ENCODE results near the gene ANTXR2.

The ANTXR2 gene

DNA sequence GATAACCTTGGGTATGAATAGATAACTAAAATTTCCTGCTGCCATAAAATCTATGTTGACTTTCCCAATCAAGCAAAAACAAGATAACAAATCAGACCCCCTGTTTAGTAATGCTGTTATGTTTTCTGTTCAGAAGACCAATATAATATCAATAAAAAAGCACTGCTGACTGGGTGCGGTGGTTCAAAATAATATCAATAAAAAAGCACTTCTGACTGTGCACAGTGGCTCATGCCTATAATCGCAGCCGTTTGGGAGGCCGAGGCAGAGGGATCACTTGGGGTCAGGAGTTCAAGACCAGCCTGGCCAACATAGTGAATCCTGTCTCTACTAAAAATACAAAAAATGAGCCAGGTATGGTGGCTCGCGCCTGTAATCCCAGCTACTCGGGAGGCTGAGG, 36.7 kb downstream of the ANTXR2 start:
- DNase-seq: no peak
- no peak overlapping the region for H3K4me3 Mint-ChIP-seq
- H3K36me3 Mint-ChIP-seq (ENCODE audit: low read depth): peaks cover 20% of the 10 kb centered on the region
- no peaks in the 10 kb centered on the region for H3K27me3 Mint-ChIP-seq
- H3K9me3 Mint-ChIP-seq: no peaks in the 10 kb centered on the region
- no peak overlapping the region for H3K27ac Mint-ChIP-seq
- H3K4me1 Mint-ChIP-seq (ENCODE audit: low read depth): peaks cover 21% of the 10 kb centered on the region

DNA sequence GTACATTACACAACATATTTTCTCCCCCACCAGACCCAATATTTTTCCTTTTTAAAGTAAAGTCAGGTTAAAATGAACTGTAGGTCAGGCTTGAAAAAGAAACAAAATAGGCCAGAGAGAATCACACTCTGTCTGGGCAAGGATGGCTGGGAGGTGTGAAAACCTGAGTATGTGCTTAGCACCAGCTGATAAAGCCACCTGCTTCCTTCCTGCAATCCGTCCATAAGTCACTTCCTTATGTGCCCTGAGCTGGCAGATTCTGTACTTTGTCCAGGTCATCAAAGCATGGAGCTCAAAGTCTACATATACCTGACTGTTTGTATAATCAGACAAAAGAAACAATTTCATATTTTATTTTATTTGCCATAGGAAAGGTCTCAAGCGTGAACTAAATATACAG, 37.7 kb downstream of the ANTXR2 start:
- Mint-ChIP-seq H3K4me1 (ENCODE audit: low read depth) (peaks cover 21% of the 10 kb centered on the region), H3K36me3 (ENCODE audit: low read depth) (peaks cover 26% of the 10 kb centered on the region), H3K9me3 (no peaks in the 10 kb centered on the region), H3K4me3 (no peak overlapping the region), H3K27me3 (no peaks in the 10 kb centered on the region), H3K27ac (no peak overlapping the region)
- DNase-seq: no peak

DNA sequence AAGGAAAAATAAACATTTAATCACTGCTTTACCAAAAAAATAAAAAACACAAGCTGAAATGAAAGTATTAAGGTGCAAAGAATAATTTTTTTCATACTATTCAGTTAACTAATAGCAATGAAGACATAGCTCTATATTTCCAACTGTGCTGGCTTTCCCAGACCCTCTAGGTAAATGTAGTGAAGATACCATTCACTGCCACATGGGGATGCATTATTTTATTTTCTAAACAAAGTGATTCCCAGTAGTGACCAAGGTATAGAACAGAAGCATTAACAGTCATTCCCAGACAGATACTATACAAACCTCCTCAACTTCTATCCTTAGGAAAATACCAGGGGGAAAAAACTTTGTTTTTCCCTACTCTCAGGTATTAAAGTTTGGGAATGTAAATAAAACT, 39.4 kb downstream of the ANTXR2 start:
- no peak overlapping the region for H3K27ac Mint-ChIP-seq
- H3K36me3 Mint-ChIP-seq (ENCODE audit: low read depth): peaks cover 17% of the 10 kb centered on the region
- no peak for DNase-seq
- H3K4me3 Mint-ChIP-seq: no peak overlapping the region
- peaks cover 21% of the 10 kb centered on the region for H3K4me1 Mint-ChIP-seq (ENCODE audit: low read depth)
- no peaks in the 10 kb centered on the region for H3K27me3 Mint-ChIP-seq
- H3K9me3 Mint-ChIP-seq: no peaks in the 10 kb centered on the region

DNA sequence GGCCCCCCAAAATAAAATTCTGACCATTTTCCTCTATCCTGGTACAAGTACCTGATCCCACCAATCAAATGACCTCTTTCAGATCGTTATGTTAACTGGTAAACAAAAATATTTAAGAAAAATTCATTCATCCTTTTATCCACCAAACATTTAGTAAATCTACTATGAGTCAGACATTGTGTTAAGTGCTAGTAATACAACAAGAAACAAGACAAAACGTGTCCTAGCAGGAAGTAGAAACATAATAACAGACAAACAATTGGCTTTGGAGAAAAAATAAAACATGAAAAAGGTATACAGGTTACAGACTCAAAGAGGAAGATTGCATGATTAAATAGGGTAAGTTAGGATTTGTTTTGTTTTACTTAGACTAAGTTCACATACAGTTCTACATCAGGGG, 43.7 kb downstream of the ANTXR2 start:
- H3K9me3 Mint-ChIP-seq: no peaks in the 10 kb centered on the region
- DNase-seq: no peak
- peaks cover 1% of the 10 kb centered on the region for H3K4me1 Mint-ChIP-seq (ENCODE audit: low read depth)
- H3K27ac Mint-ChIP-seq: no peak overlapping the region
- H3K36me3 Mint-ChIP-seq (ENCODE audit: low read depth): peaks cover 23% of the 10 kb centered on the region
- H3K4me3 Mint-ChIP-seq: no peak overlapping the region
- H3K27me3 Mint-ChIP-seq: no peaks in the 10 kb centered on the region

DNA sequence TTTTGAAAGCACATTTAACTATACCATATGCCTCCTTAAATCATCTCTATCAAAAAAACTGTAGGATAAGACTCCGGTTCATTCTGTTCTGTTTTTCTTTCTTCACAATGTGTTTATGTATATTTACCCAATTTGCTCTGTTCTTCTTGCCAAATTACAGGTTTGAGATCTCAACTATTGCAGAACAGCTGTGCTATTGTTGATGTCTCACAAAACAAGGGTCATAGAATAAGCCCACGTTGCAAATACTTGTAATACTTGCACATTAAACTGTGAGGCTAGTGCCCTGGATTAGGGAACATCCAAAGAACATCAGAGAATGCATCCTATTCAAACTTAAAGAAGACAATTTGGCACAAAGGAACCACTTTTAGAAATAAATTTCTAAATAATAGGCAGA, 45.4 kb downstream of the ANTXR2 start:
- Mint-ChIP-seq H3K4me3 (no peak overlapping the region), H3K36me3 (ENCODE audit: low read depth) (peaks cover 25% of the 10 kb centered on the region), H3K4me1 (ENCODE audit: low read depth) (peaks cover 1% of the 10 kb centered on the region), H3K27me3 (no peaks in the 10 kb centered on the region), H3K27ac (no peak overlapping the region), H3K9me3 (no peaks in the 10 kb centered on the region)
- DNase-seq: no peak

DNA sequence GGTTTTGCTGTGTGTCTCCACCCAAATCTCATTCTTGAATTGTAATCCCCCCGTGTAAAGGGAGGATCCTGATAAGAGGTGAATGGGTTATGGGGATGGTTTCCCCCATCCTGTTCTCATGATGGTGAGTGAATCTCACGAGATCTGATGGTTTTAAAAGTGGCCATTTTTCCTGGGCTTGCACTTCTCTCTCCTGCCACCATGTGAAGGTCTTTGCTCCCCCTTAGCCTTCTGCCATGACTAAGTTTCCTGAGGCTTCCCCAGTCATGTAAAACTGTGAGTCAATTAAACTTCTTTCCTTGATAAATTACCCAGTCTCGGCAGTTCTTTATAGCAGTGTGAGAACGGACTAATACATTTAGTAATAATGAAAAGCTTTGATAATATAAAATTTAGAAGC, 46.9 kb downstream of the ANTXR2 start:
- Mint-ChIP-seq H3K4me1 (ENCODE audit: low read depth) (peaks cover 1% of the 10 kb centered on the region), H3K27ac (no peak overlapping the region), H3K36me3 (ENCODE audit: low read depth) (peaks cover 34% of the 10 kb centered on the region), H3K9me3 (no peaks in the 10 kb centered on the region), H3K27me3 (no peaks in the 10 kb centered on the region), H3K4me3 (no peak overlapping the region)
- no peak for DNase-seq

DNA sequence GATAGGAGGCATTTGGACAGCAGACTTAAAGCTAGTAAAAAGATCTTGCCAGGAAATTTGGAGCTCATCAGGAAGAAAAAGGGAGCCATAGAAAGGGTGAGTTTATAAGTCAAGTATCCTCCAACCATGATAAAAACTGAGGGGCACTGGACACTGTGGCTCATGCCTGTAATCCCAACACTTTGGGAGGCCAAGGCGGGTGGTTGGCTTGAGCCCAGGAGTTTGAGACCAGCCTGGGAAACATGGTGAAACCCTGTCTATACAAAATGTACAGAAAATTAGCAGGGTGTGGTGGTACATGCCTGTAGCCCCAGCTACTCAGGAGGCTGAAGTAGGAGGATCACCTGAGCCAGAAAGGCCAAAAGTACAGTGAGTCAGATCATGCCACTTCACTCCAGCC, 48.7 kb downstream of the ANTXR2 start:
- no peaks in the 10 kb centered on the region for H3K9me3 Mint-ChIP-seq
- H3K27ac Mint-ChIP-seq: no peak overlapping the region
- H3K4me3 Mint-ChIP-seq: no peak overlapping the region
- no peaks in the 10 kb centered on the region for H3K27me3 Mint-ChIP-seq
- H3K4me1 Mint-ChIP-seq (ENCODE audit: low read depth): peaks cover 1% of the 10 kb centered on the region
- DNase-seq: no peak
- H3K36me3 Mint-ChIP-seq (ENCODE audit: low read depth): peaks cover 28% of the 10 kb centered on the region

DNA sequence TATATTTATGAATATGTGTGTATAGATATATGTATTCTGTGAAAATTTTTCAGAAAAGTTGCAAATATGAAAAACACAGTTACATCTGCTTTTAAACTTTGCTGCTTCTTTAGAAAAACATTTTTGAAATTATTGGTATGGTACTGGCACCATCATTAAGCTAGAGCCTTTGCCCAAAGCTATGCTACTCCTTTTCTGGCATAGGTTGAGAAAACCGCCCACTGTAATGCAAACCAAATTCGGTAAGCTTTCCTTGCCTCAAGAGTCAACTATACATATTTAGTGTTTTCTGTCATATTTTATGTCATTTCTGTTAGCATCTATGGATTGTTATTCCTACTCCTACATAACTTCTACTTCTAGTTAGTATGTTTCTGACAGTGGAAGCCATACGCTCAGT, 50.7 kb downstream of the ANTXR2 start:
- DNase-seq: no peak
- Mint-ChIP-seq H3K27me3 (no peaks in the 10 kb centered on the region), H3K36me3 (ENCODE audit: low read depth) (peaks cover 28% of the 10 kb centered on the region), H3K9me3 (no peaks in the 10 kb centered on the region), H3K27ac (no peak overlapping the region), H3K4me3 (no peak overlapping the region), H3K4me1 (ENCODE audit: low read depth) (peaks cover 1% of the 10 kb centered on the region)

DNA sequence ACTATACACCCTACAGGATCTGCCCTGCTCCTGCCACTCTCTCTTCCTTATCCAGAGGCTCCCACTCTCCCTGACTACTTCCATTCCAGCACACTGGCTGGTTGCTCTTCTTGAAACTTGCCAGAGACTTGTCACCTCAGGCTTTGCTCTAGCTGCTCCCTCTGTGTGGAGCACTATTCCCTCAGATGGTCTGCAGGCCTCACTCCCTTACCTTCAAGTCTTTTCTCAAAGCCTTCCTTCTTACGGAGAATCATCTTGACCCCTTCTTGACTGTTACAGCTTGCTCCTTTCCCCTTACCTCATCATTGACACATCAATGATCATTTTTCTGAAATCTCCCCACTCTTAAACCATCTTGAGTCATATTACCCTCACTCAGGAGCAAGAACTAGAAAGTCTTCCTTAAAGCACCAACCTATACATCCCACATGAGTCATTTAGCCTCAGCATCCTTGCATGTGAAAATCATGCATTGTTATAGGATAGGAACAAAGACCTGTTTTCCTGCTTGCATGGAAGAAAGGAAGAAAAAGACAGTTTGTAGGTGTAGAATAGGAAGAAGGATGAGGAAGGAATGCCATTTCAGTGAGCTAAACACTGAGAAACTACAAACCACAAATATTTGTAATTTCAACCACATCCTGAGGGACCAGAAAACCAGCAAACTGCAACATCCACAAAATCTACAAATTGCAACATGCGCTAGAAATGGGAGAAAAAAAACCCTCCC, 55.7 kb downstream of the ANTXR2 start:
- H3K4me1 Mint-ChIP-seq (ENCODE audit: low read depth): peaks cover 2% of the 10 kb centered on the region
- no peak for DNase-seq
- no peak overlapping the region for H3K4me3 Mint-ChIP-seq
- no peak overlapping the region for H3K27ac Mint-ChIP-seq
- no peaks in the 10 kb centered on the region for H3K27me3 Mint-ChIP-seq
- H3K36me3 Mint-ChIP-seq (ENCODE audit: low read depth): peaks cover 14% of the 10 kb centered on the region
- H3K9me3 Mint-ChIP-seq: no peaks in the 10 kb centered on the region

DNA sequence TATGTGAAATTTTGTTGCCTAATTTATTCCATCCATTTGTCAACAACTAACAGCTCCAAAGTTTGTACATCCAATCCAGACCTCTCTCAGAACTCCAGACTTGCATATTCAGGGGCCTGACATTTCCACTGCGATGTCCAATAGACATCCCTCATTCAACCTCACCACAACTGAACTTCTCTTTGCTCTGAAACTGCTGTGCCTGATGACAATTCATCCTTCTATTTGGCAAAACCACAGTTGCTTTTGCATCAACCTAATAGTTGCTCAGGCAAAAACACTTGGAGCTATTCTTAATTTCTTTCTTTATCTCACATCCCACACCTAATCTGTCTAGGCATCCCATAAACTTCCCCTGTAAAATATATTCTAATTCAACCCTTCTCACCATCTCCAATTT, 56.5 kb downstream of the ANTXR2 start:
- peaks cover 9% of the 10 kb centered on the region for H3K36me3 Mint-ChIP-seq (ENCODE audit: low read depth)
- no peaks in the 10 kb centered on the region for H3K9me3 Mint-ChIP-seq
- H3K4me3 Mint-ChIP-seq: no peak overlapping the region
- no peak overlapping the region for H3K27ac Mint-ChIP-seq
- DNase-seq: no peak
- peaks cover 3% of the 10 kb centered on the region for H3K4me1 Mint-ChIP-seq (ENCODE audit: low read depth)
- H3K27me3 Mint-ChIP-seq: no peaks in the 10 kb centered on the region

DNA sequence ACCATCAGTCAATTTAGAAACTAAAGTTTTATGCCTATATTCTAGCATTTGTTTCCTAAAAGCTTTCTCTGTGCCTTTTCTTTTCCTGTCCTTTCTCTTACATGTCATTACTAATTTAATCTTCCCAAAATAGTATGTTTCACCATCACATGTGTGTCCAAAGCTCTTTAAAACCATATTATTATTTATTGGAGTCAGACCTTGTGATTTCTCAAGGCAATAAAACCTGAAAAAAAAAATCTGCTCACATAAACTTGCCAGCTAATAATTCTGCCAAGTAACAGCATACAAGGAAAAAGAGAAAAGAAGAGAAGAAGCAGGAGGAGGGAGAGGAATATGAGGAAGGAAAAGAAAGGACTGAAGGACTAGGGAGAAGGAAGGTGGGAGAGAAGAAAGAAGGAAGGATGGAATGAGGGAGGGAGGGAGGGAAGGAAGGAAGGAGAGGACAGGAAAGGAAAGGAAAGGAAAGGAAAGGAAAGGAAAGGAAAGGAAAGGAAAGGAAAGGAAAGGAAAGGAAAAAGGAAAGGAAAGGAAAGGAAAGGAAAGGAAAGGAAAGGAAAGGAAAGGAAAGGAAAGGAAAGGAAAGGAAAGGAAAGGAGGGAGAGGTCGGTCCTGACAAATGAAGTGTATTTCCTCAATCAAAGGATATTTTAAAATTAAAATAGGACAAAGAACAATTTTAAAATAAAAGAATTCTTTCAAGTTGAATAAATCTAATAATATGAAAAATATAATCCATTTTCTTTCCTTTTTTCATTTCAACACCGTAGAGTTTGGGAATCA, 57.4 kb downstream of the ANTXR2 start:
- H3K9me3 Mint-ChIP-seq: no peaks in the 10 kb centered on the region
- no peak overlapping the region for H3K27ac Mint-ChIP-seq
- H3K36me3 Mint-ChIP-seq (ENCODE audit: low read depth): peaks cover 7% of the 10 kb centered on the region
- H3K4me1 Mint-ChIP-seq (ENCODE audit: low read depth): peaks cover 5% of the 10 kb centered on the region
- no peaks in the 10 kb centered on the region for H3K27me3 Mint-ChIP-seq
- no peak overlapping the region for H3K4me3 Mint-ChIP-seq
- no peak for DNase-seq

DNA sequence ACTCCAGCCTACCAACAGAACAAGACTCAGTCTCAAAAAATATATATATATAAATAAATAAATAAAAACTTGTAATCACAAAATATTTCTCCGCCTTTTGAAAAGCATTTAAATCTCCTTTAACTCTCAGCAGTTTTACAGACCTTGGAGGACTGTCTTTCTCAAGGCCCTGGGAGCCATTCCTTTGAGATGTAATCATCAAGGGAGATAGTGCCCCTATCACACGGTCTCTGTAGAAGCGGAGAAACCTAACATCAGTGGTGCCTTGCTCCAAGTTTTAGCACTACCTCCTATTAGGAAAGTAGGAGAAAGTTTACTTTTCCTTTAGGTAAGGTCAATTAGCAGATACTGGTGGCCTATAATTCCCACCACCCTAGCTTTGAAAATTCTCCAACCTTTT, 58.5 kb downstream of the ANTXR2 start:
- peaks cover 12% of the 10 kb centered on the region for H3K4me1 Mint-ChIP-seq (ENCODE audit: low read depth)
- H3K4me3 Mint-ChIP-seq: no peak overlapping the region
- H3K9me3 Mint-ChIP-seq: no peaks in the 10 kb centered on the region
- no peak for DNase-seq
- no peak overlapping the region for H3K27ac Mint-ChIP-seq
- H3K27me3 Mint-ChIP-seq: no peaks in the 10 kb centered on the region
- peaks cover 12% of the 10 kb centered on the region for H3K36me3 Mint-ChIP-seq (ENCODE audit: low read depth)

DNA sequence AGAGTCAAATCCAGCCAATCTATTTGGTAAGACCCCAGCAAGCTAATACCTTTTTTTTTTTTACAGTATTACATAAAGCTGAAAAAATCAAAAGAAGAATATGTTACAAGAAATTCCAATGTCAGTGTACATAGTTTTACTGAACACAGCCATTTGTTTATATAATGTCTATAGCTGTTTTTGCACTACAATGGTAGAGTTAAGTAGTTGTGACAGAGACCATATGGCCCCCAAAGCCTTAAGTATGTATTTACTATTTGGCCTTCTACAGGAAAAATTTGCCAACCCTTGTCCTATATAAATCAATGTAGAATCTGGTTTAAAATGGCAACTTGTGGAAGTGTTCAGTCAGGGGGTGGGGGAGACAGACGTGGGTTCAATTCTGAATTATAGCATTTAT, 60.7 kb downstream of the ANTXR2 start:
- no peak for DNase-seq
- Mint-ChIP-seq H3K4me3 (no peak overlapping the region), H3K27ac (no peak overlapping the region), H3K4me1 (ENCODE audit: low read depth) (peaks cover 28% of the 10 kb centered on the region), H3K36me3 (ENCODE audit: low read depth) (peaks cover 20% of the 10 kb centered on the region), H3K27me3 (no peaks in the 10 kb centered on the region), H3K9me3 (no peaks in the 10 kb centered on the region)

DNA sequence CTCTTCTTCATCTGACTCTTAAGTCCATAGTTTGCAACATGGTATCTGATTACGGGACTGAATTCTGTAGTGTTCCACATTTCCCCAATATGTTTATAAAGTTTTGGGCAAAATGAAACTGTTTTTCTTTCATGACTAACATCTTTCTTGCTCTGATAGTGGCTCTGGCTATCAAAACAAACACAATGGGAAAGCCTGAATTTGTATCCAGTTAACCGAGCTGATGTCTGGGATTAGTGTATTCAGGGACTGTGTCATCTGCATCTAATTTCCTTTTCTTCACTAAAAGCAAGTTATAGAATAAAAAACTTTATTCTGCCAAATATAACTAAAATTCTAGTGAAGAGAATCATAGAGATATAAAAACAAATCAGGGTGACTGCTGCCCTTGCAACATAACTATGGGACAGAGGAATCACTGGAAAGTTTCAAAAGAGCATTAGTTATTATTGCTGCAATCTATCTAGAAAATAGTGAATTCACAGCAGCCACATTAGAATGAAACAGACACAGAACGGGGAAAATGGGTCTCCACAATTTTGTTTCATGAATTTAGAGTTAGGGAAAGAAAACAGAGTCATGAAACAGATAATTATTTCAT, 61.3 kb downstream of the ANTXR2 start:
- Mint-ChIP-seq H3K4me3 (no peak overlapping the region), H3K9me3 (peaks cover 3% of the 10 kb centered on the region), H3K27me3 (no peaks in the 10 kb centered on the region), H3K27ac (no peak overlapping the region), H3K4me1 (ENCODE audit: low read depth) (peaks cover 33% of the 10 kb centered on the region), H3K36me3 (ENCODE audit: low read depth) (peaks cover 24% of the 10 kb centered on the region)
- DNase-seq: no peak

DNA sequence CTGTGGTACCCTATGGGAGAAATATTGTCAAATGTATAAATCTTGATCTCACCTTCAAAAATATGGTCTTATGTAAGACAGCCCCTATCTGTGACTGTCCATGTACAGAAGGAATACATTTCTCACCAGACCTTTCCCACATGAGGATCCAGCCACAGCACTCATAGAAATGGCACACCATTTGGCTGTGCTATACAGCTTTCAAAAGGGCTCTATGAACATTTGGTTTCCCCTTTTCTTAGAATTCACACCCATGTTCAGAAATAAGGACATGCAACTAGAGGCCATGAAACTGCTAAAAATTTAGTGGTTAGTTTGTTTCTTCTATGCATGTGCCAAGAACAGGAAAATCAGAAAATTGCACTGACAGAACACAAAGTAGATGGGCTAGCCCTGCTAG, 62.7 kb downstream of the ANTXR2 start:
- DNase-seq: no peak
- H3K36me3 Mint-ChIP-seq (ENCODE audit: low read depth): peaks cover 26% of the 10 kb centered on the region
- H3K27ac Mint-ChIP-seq: no peak overlapping the region
- H3K27me3 Mint-ChIP-seq: no peaks in the 10 kb centered on the region
- H3K4me1 Mint-ChIP-seq (ENCODE audit: low read depth): peaks cover 46% of the 10 kb centered on the region
- H3K9me3 Mint-ChIP-seq: peaks cover 3% of the 10 kb centered on the region
- no peak overlapping the region for H3K4me3 Mint-ChIP-seq

Data from activated T-cell treated with anti-CD3 and anti-CD28 coated beads, Interleukin-2, amount 50 U/mL, for 24 hours (primary cell).